K562 (cell line): ENCODE data around the gene WDR45. TPM values are rescaled to one million over a fixed set of nuclear protein-coding genes. Genes with fewer than 3 reads are reported as not detected.

Source experiments
- ATAC-seq: fragments of 200-7000 bp; cut with Tn5 transposase; 3 replicates; pipeline ENCODE4 v1.9.1; 2020; ENCODE audit warnings: moderate library complexity
- BruUV-seq: library from RNA; stranded (reverse); fragments of 400-500 nt; replicated peaks from 2 replicates; lab custom pipeline; 2021; lab: Mats Ljungman, UMichigan
- CTCF ChIA-PET: fragments of 300-600 bp; formaldehyde crosslinking; extraction: SDS; loops from one replicate; lab custom pipeline; 2021; ENCODE audit warnings: low intra/inter-chr PET ratio; lab: Yijun Ruan, JAX
- POLR2A ChIA-PET: fragments of 300-600, 350-650 bp; sonication (Branson Sonifier 250); formaldehyde crosslinking; extraction: SDS; loops from one replicate; lab custom pipeline; 2021; ENCODE audit warnings: antibody characterized with exemption, inconsistent platforms; lab: Yijun Ruan, JAX
- DNase-seq, 4 experiments: peaks; one replicate each; pipeline versions ENCODE4 v3.0.0 to v3.0.0-alpha.2; 2011 to 2018; ENCODE audit warnings: low spot score in 3 of 4, mixed read lengths in 3 of 4; ENCODE audit errors: extremely low read depth in 1 of 4
- FAIRE-seq: peaks from 2 replicates; lab custom pipeline; 2011; peaks lifted over from hg19 to GRCh38; lab: Jason Lieb, UNC
- H2AFZ ChIP-seq: 2 replicates; pipeline ENCODE4 v1.6.0; 2011; ENCODE audit warnings: low read depth, low read length, control low read depth, inconsistent platforms
- H3K27ac ChIP-seq: fragments of 200-600 bp; 3 replicates; pipeline ENCODE4 v1.8.0; 2011; ENCODE audit warnings: low read depth, mild to moderate bottlenecking, control low read depth, inconsistent platforms, low read length, moderate library complexity, mixed read lengths; ENCODE audit errors: extremely low read depth
- H3K27me3 ChIP-seq, 2 experiments: fragments of 300-600 bp in 1 of 2; 2 replicates in 1 of 2; 3 replicates in 1 of 2; pipeline versions ENCODE4 v1.6.0 to v1.8.0; 2011; ENCODE audit warnings: inconsistent platforms in 2 of 2, low read length in 2 of 2, mild to moderate bottlenecking in 1 of 2, mixed read lengths in 1 of 2, moderate library complexity in 1 of 2; ENCODE audit not compliant: control insufficient read depth in 2 of 2, insufficient read depth in 2 of 2
- H3K36me3 ChIP-seq: fragments of 300-600 bp; 3 replicates; pipeline ENCODE4 v1.8.0; 2011; ENCODE audit warnings: mild to moderate bottlenecking, low read length, inconsistent platforms; ENCODE audit not compliant: control insufficient read depth, insufficient read depth
- H3K4me1 ChIP-seq, 2 experiments: fragments of 200-600 bp in 1 of 2; replicated peaks in 1 of 2; 2 replicates in 1 of 2; 3 replicates in 1 of 2; pipeline versions ENCODE4 v1.5.1 to v1.8.0; 2011; ENCODE audit warnings: inconsistent platforms in 2 of 2, low read length in 2 of 2, mild to moderate bottlenecking in 1 of 2, mixed read lengths in 1 of 2, moderate library complexity in 1 of 2; ENCODE audit not compliant: control insufficient read depth in 2 of 2, insufficient read depth in 2 of 2
- H3K4me2 ChIP-seq: 2 replicates; pipeline ENCODE4 v1.6.1; 2011; ENCODE audit warnings: low read length, control low read depth, inconsistent platforms, mixed read lengths; ENCODE audit not compliant: insufficient read depth
- H3K4me3 ChIP-seq: fragments of 200-600 bp; sonication (generic), shearing (Covaris generic); 2 replicates; pipeline ENCODE4 v1.5.1; 2016; ENCODE audit warnings: control low read depth, inconsistent platforms
- H3K79me2 ChIP-seq: fragments of 200-600 bp; 3 replicates; pipeline ENCODE4 v1.8.0; 2011; ENCODE audit warnings: low read length, inconsistent platforms; ENCODE audit not compliant: control insufficient read depth, insufficient read depth
- H3K9ac ChIP-seq, 2 experiments: 2 replicates each; pipeline versions ENCODE4 v1.6.0 to v1.6.1; 2011; ENCODE audit warnings: low read depth in 2 of 2, low read length in 2 of 2, control low read depth in 1 of 2, inconsistent platforms in 1 of 2, mild to moderate bottlenecking in 1 of 2, mixed read lengths in 1 of 2; ENCODE audit not compliant: insufficient read depth in 1 of 2
- H3K9me1 ChIP-seq: one replicate; pipeline ENCODE4 v1.6.0; 2011; ENCODE audit warnings: inconsistent platforms, mild to moderate bottlenecking, low read length, moderate library complexity; ENCODE audit not compliant: control insufficient read depth, insufficient read depth
- H3K9me3 ChIP-seq: replicated peaks from 2 replicates; pipeline ENCODE4 v1.5.1; 2011; ENCODE audit warnings: low read depth, low read length, inconsistent platforms; ENCODE audit not compliant: control insufficient read depth, insufficient read depth
- H4K20me1 ChIP-seq: replicated peaks from 2 replicates; pipeline ENCODE4 v1.6.1; 2011; ENCODE audit warnings: low read length, inconsistent platforms, mixed read lengths; ENCODE audit not compliant: control insufficient read depth, insufficient read depth
- CXXC5 ChIP-seq: fragments of 250-450 bp; sonication (Bioruptor Pico); IDR thresholded peaks from 2 replicates; pipeline ENCODE4 v1.8.0; 2022; ENCODE audit warnings: inconsistent platforms, mild to moderate bottlenecking, moderate library complexity
- DACH1 ChIP-seq: fragments of 450-650 bp; IDR thresholded peaks from 2 replicates; pipeline ENCODE4 v1.6.1; 2018; ENCODE audit not compliant: partially characterized antibody
- EGR1 ChIP-seq: fragments of 450-650 bp; conservative IDR thresholded peaks from 2 replicates; pipeline ENCODE4 v1.6.1; 2017; ENCODE audit warnings: mild to moderate bottlenecking
- L3MBTL2 ChIP-seq: fragments of 450-650 bp; IDR thresholded peaks from 2 replicates; pipeline ENCODE4 v1.6.1; 2016; ENCODE audit warnings: mild to moderate bottlenecking, moderate library complexity
- MAZ ChIP-seq, 2 experiments: fragments of 450-650 bp in 1 of 2; sonication (generic) in 1 of 2; formaldehyde crosslinking; IDR thresholded peaks in 1 of 2; conservative IDR thresholded peaks in 1 of 2; 2 replicates each; pipeline versions ENCODE4 v1.4.0 to v1.5.0; 2020; ENCODE audit warnings: mild to moderate bottlenecking in 1 of 2, missing genetic modification reagents in 1 of 2
- MEIS2 ChIP-seq: fragments of 450-650 bp; IDR thresholded peaks from 2 replicates; pipeline ENCODE4 v1.6.1; 2014; ENCODE audit warnings: mild to moderate bottlenecking; ENCODE audit not compliant: partially characterized antibody
- NR2C2 ChIP-seq, 2 experiments: fragments of 200-800 bp in 1 of 2; sonication (Bioruptor generic) in 1 of 2; sonication (generic) in 1 of 2; formaldehyde crosslinking in 1 of 2; IDR thresholded peaks; 2 replicates each; pipeline versions ENCODE4 v1.6.1 to v1.8.0; 2016 to 2022; ENCODE audit warnings: mild to moderate bottlenecking in 1 of 2, missing compliant biosample characterization in 1 of 2, missing genetic modification characterization in 1 of 2, missing genetic modification reagents in 1 of 2
- POLR2G ChIP-seq: fragments of 200-400 bp; formaldehyde crosslinking; IDR thresholded peaks from 2 replicates; pipeline ENCODE4 v1.6.1; 2017; ENCODE audit warnings: low read depth, mild to moderate bottlenecking, antibody characterized with exemption, low read length, moderate library complexity
- TFAM ChIP-seq: fragments of 250-450 bp; sonication (Bioruptor Pico); conservative IDR thresholded peaks from 2 replicates; pipeline ENCODE4 v1.5.0; 2021; ENCODE audit warnings: mild to moderate bottlenecking, moderate library complexity
- ZBTB7A ChIP-seq: IDR thresholded peaks from 2 replicates; pipeline ENCODE4 v1.6.1; 2011; ENCODE audit warnings: low read depth, mild to moderate bottlenecking, low read length, moderate library complexity, borderline replicate concordance; ENCODE audit not compliant: control insufficient read depth
- ZFX ChIP-seq: sonication (generic); formaldehyde crosslinking; IDR thresholded peaks from 2 replicates; pipeline ENCODE4 v1.8.0; 2022; ENCODE audit warnings: mild to moderate bottlenecking, missing genetic modification reagents, moderate library complexity
- ZNF263 ChIP-seq: sonication (generic); formaldehyde crosslinking; IDR thresholded peaks from 2 replicates; pipeline ENCODE4 v1.8.0; 2022; ENCODE audit warnings: mild to moderate bottlenecking, missing genetic modification reagents, borderline replicate concordance
- ZNF3 ChIP-seq: fragments of 250-450 bp; sonication (Bioruptor Pico); IDR thresholded peaks from 2 replicates; pipeline ENCODE4 v1.5.0; 2021; ENCODE audit warnings: mild to moderate bottlenecking, moderate library complexity
- WGBS: fragments of 100-300 bp; shearing (Covaris generic); methylation state at CpG from one replicate; pipeline ENCODE4 v1.1.6; 2016; ENCODE audit warnings: low coverage, mixed read lengths; ENCODE audit not compliant: insufficient coverage; ENCODE audit errors: missing lambda C conversion rate; 5-methylcytosine and 5-hydroxymethylcytosine counted together
- in situ Hi-C: fragments of 300-500 bp; cut with MboI; formaldehyde crosslinking; loops from 4 replicates; pipeline ENCODE4 v1.15.0; 2018; ENCODE audit warnings: inconsistent platforms, mixed read lengths
- intact Hi-C: fragments of 100-400 bp; cut with micrococcal nuclease; formaldehyde crosslinking; loops from 2 replicates; pipeline ENCODE4 v1.14.2; 2022
- polyA plus RNA-seq, 8 experiments: library from polyadenylated mRNA; depleted of rRNA in 4 of 8; stranded (reverse) in 5 of 8; unstranded in 3 of 8; fragments of >200 nt; fragmentation: Nextera tagmentation in 2 of 8; fragmentation: Illumina TruSeq in 1 of 8; extraction: Ambion mirVana in 2 of 8; extraction: Trizol in 1 of 8; gene quantifications; 2 replicates each; pipeline versions ENCODE4 v1.2.1 to v1.2.3, GENCODE V29; 2011 to 2014; ENCODE audit warnings: inconsistent platforms in 1 of 8, missing spikeins in 1 of 8
- total RNA-seq, 7 experiments: library from RNA; depleted of rRNA in 6 of 7; stranded (reverse); fragments of >200 nt in 6 of 7; fragmentation: Illumina TruSeq in 2 of 7; extraction: Trizol in 2 of 7; gene quantifications; 2 replicates each; pipeline versions ENCODE4 v1.2.1 to v1.2.3, GENCODE V29; 2011 to 2021; ENCODE audit warnings: low replicate concordance in 1 of 7
- TF ChIP-seq, protein P1 (sequence below): fragments of 200-800 bp; sonication (Bioruptor generic); IDR thresholded peaks from 2 replicates; pipeline ENCODE4 v1.6.1; 2017; ENCODE audit warnings: missing genetic modification characterization, missing compliant biosample characterization
- TF ChIP-seq, protein P2 (sequence below), 2 experiments: fragments of 200-800 bp in 1 of 2; sonication (Bioruptor generic) in 1 of 2; sonication (generic) in 1 of 2; formaldehyde crosslinking in 1 of 2; IDR thresholded peaks in 1 of 2; conservative IDR thresholded peaks in 1 of 2; 2 replicates each; pipeline versions ENCODE4 v1.5.0 to v1.6.1; 2016 to 2020; ENCODE audit warnings: missing compliant biosample characterization in 1 of 2, missing genetic modification characterization in 1 of 2, missing genetic modification reagents in 1 of 2
- TF ChIP-seq, protein P3 (sequence below): fragments of 250-450 bp; sonication (Bioruptor Pico); IDR thresholded peaks from 2 replicates; pipeline ENCODE4 v1.5.0; 2021

WDR45 gene
- total and polyA plus RNA-seq, 9 of the 15 experiments (the other 6 are each of a cell fraction or from before 2014, with no cell fraction given), result 19.4 to 136 (median 59.7) TPM

DNA sequence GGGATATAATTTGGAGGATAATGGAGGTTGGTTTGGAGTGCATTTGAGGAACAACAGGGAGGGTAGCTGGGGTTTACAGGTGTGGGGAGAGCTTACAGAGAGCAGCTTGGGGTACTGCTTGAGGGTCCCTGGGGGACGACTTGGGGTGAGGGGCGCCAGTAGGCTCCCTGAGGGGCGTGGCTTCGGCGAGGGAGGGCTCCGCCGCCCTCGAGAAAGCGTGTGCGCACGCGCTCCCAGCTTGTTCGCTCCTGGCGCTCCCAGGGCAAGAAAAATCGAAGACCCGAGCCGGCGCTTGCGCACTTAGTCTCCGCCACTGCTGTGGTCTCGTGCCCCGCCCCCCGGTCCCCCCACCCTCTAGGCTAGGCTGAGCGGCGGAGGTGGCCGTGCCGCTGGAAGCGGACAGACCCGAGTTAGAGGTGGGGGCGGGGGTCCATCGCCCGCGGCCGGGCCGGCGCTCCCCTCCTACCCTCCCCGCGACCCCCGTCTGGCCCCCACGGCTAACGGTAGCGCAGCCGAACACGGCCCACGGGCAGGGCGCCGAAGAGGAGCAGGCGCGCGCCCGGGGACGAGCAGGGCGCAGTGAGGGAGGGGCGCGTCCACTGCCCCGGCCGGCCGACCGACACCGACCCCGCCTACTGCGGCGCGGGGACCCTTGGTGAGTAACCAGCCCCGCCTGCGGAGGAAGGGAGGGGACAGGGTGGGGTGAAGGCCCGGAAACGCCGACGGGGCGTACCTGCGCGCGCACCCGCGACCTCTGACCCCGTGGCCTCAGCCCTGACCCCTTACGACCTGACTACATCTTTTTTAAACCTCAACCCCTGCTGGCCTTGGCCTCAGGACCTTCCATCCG is 26.2 kb downstream of the WDR45 start:
- in situ Hi-C loops, result no loop called here
- intact Hi-C loops, result no loop called here
- FAIRE-seq (no peak), ATAC-seq (peak; percentile 88), DNase-seq (peak; percentile 74 to 80 (median 77))
- H3K9me1 ChIP-seq, result no peaks in the 10 kb centered on the region
- no peaks in the 10 kb centered on the region; the same call in 2 of the 3 replicates for H3K79me2 ChIP-seq
- H4K20me1 ChIP-seq, result no peaks in the 10 kb centered on the region
- H3K4me1 ChIP-seq, result peaks cover 0 to 11% of the 10 kb centered on the region in 2 experiments; a peak in 4 of 5 replicates
- no peaks in the 10 kb centered on the region; the same call in 1 of the 2 replicates for H3K9me3 ChIP-seq
- POLR2A ChIA-PET, result interaction anchor here (1.0 kb wide), 1 partner anchor 9 kb away, joined by 5 read pairs; no protein-coding TSS in a partner anchor
- WGBS, result 8% methylated on average over 8 of the region's 79 CpGs
- peak overlapping the region; percentile 90 for H2AFZ ChIP-seq
- H3K4me3 ChIP-seq, result peak overlapping the region; percentile 42
- peak overlapping the region; percentile 77; the same call in 2 of the 3 replicates for H3K27ac ChIP-seq
- H3K27me3 ChIP-seq, result no peaks in the 10 kb centered on the region
- H3K4me2 ChIP-seq, result peak overlapping the region; percentile 55
- peak overlapping the region; percentile 54 to 85 for H3K9ac ChIP-seq
- no TSS peak for BruUV-seq
- no peaks in the 10 kb centered on the region for H3K36me3 ChIP-seq
- CTCF ChIA-PET, result no interaction called here
- TF ChIP-seq CXXC5 (peak; percentile 21; the same call in 1 of the 2 replicates), L3MBTL2 (peak; percentile 71), ZBTB7A (peak; percentile 64; the same call in 1 of the 2 replicates), EGR1 (no peak), MEIS2 (peak; percentile 10), TFAM (no peak), NR2C2 (CRISPR knock-in tag; IDR thresholded peaks at IDR 0.05) (peak; percentile 92), NR2C2 (tag; IDR thresholded peaks at IDR 0.05) (peak; percentile 96), ZNF3 (no peak), ZFX (peak; percentile 46), POLR2G (peak; percentile 71), ZNF263 (CRISPR knock-in tag) (no peak), MAZ (CRISPR knock-in tag; conservative IDR thresholded peaks at IDR 0.05 in 1 of 2, IDR thresholded peaks at IDR 0.05 in 1 of 2) (peak in 1 of 2 experiments; percentile 39; a peak in 1 of 4 replicates), DACH1 (no peak)
- TF ChIP-seq, protein P1, sequence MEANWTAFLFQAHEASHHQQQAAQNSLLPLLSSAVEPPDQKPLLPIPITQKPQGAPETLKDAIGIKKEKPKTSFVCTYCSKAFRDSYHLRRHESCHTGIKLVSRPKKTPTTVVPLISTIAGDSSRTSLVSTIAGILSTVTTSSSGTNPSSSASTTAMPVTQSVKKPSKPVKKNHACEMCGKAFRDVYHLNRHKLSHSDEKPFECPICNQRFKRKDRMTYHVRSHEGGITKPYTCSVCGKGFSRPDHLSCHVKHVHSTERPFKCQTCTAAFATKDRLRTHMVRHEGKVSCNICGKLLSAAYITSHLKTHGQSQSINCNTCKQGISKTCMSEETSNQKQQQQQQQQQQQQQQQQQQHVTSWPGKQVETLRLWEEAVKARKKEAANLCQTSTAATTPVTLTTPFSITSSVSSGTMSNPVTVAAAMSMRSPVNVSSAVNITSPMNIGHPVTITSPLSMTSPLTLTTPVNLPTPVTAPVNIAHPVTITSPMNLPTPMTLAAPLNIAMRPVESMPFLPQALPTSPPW (CRISPR knock-in tag), result peak; percentile 76
- TF ChIP-seq, protein P2, sequence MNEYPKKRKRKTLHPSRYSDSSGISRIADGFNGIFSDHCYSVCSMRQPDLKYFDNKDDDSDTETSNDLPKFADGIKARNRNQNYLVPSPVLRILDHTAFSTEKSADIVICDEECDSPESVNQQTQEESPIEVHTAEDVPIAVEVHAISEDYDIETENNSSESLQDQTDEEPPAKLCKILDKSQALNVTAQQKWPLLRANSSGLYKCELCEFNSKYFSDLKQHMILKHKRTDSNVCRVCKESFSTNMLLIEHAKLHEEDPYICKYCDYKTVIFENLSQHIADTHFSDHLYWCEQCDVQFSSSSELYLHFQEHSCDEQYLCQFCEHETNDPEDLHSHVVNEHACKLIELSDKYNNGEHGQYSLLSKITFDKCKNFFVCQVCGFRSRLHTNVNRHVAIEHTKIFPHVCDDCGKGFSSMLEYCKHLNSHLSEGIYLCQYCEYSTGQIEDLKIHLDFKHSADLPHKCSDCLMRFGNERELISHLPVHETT (CRISPR knock-in tag; conservative IDR thresholded peaks at IDR 0.05 in 1 of 2, IDR thresholded peaks at IDR 0.05 in 1 of 2), result peak in 1 of 2 experiments; percentile 41; a peak in 1 of 4 replicates
- TF ChIP-seq, protein P3, sequence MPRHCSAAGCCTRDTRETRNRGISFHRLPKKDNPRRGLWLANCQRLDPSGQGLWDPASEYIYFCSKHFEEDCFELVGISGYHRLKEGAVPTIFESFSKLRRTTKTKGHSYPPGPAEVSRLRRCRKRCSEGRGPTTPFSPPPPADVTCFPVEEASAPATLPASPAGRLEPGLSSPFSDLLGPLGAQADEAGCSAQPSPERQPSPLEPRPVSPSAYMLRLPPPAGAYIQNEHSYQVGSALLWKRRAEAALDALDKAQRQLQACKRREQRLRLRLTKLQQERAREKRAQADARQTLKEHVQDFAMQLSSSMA (CRISPR knock-in tag), result no peak
